Subcutaneous adipose tissue (tissue), 4 donors: ENCODE data around the gene CORO2A. TPM values are rescaled to one million over a fixed set of nuclear protein-coding genes. Genes with fewer than 3 reads are reported as not detected.

Experiments used
- CTCF ChIP-seq: fragments of 450-650 bp; IDR thresholded peaks from one replicate; pipeline ENCODE4 v1.5.1; 2016; ENCODE audit warnings: low read depth, mild to moderate bottlenecking, control low read depth, antibody characterized with exemption, moderate library complexity
- total RNA-seq, 4 donors: library from RNA; depleted of rRNA; stranded (reverse); fragments of >200 nt; gene quantifications; one replicate each; pipeline ENCODE4 v1.1.0, GENCODE V29; 2016

The CORO2A gene
- total RNA-seq, 4 donors from 2014 or later: 0.82 to 10.4 (median 2.0) TPM

GRCh38 chr9:98132158-98132557 is 60.3 kb downstream of the CORO2A start:
- TF ChIP-seq CTCF: no peak

- no peak for TF ChIP-seq CTCF
Observed at GRCh38 chr9:98130576-98131228, 61.7 kb downstream of the CORO2A start.

- no peak for TF ChIP-seq CTCF
Observed at GRCh38 chr9:98129451-98129881, 63.0 kb downstream of the CORO2A start.

GRCh38 chr9:98128316-98128715 is 64.1 kb downstream of the CORO2A start:
- TF ChIP-seq CTCF: no peak

- no peak for TF ChIP-seq CTCF
Observed at GRCh38 chr9:98127226-98127625, 65.2 kb downstream of the CORO2A start.

GRCh38 chr9:98124637-98125426 is 67.6 kb downstream of the CORO2A start:
- TF ChIP-seq CTCF: no peak

GRCh38 chr9:98121058-98121457 is 71.4 kb downstream of the CORO2A start:
- TF ChIP-seq CTCF: no peak
